SK-N-SH treated with all-trans-retinoic acid at 6 μM for 48 hours (cell line): ENCODE data around the gene PCDHGB3.
"Not testable (repeated sequence)": the region's sequence is repeated elsewhere in the genome, so short reads cannot be mapped to it uniquely, and the experiment has no call there.

Experiments used
- BACH2 ChIP-seq: fragments of 250-450 bp; sonication (Bioruptor Pico); IDR thresholded peaks from 2 replicates; pipeline ENCODE4 v1.9.0; 2021; ENCODE audit warnings: mild to moderate bottlenecking, borderline replicate concordance
- GLIS3 ChIP-seq: fragments of 250-450 bp; sonication (Bioruptor Pico); IDR thresholded peaks from 2 replicates; pipeline ENCODE4 v1.5.0; 2020; ENCODE audit warnings: mild to moderate bottlenecking, moderate library complexity
- SNAI2 ChIP-seq: fragments of 250-450 bp; sonication (Bioruptor Pico); IDR thresholded peaks from 2 replicates; pipeline ENCODE4 v1.5.0; 2020; ENCODE audit warnings: mild to moderate bottlenecking, moderate library complexity
- ZFP30 ChIP-seq: fragments of 450-650 bp; formaldehyde crosslinking; IDR thresholded peaks from 2 replicates; pipeline ENCODE4 v1.5.0; 2022; ENCODE audit warnings: mild to moderate bottlenecking, moderate library complexity
- TF ChIP-seq, protein P1 (sequence below): fragments of 250-450 bp; sonication (Bioruptor Pico); IDR thresholded peaks from 2 replicates; pipeline ENCODE4 v1.5.1; 2020; ENCODE audit warnings: low read depth, mild to moderate bottlenecking, moderate library complexity
- TF ChIP-seq, protein P2 (sequence below): fragments of 250-450 bp; sonication (Bioruptor Pico); IDR thresholded peaks from 2 replicates; pipeline ENCODE4 v1.8.0; 2021; ENCODE audit warnings: low read depth, mild to moderate bottlenecking, moderate library complexity, borderline replicate concordance

DNA sequence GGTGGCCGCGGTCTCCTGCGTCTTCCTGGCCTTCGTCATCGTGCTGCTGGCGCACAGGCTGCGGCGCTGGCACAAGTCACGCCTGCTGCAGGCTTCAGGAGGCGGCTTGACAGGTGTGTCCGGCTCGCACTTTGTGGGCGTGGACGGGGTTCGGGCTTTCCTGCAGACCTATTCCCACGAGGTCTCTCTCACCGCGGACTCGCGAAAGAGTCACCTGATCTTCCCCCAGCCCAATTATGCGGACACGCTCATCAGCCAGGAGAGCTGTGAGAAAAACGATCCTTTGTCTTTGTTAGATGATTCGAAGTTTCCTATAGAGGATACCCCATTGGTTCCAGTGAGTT lies 45.2 kb downstream of the PCDHGB3 start:
- TF ChIP-seq SNAI2; ZFP30 (CRISPR knock-in tag); GLIS3 (CRISPR knock-in tag); BACH2 (CRISPR knock-in tag): not testable (repeated sequence)
- TF ChIP-seq, protein P1, sequence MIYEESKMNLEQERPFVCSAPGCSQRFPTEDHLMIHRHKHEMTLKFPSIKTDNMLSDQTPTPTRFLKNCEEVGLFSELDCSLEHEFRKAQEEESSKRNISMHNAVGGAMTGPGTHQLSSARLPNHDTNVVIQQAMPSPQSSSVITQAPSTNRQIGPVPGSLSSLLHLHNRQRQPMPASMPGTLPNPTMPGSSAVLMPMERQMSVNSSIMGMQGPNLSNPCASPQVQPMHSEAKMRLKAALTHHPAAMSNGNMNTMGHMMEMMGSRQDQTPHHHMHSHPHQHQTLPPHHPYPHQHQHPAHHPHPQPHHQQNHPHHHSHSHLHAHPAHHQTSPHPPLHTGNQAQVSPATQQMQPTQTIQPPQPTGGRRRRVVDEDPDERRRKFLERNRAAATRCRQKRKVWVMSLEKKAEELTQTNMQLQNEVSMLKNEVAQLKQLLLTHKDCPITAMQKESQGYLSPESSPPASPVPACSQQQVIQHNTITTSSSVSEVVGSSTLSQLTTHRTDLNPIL (CRISPR knock-in tag), result not testable (repeated sequence)
- TF ChIP-seq, protein P2, sequence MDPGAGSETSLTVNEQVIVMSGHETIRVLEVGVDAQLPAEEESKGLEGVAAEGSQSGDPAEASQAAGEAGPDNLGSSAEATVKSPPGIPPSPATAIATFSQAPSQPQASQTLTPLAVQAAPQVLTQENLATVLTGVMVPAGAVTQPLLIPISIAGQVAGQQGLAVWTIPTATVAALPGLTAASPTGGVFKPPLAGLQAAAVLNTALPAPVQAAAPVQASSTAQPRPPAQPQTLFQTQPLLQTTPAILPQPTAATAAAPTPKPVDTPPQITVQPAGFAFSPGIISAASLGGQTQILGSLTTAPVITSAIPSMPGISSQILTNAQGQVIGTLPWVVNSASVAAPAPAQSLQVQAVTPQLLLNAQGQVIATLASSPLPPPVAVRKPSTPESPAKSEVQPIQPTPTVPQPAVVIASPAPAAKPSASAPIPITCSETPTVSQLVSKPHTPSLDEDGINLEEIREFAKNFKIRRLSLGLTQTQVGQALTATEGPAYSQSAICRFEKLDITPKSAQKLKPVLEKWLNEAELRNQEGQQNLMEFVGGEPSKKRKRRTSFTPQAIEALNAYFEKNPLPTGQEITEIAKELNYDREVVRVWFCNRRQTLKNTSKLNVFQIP (CRISPR knock-in tag), result not testable (repeated sequence)
